HFFc6 (cell line): ENCODE results near the gene GPR26. TPM values are rescaled to one million over a fixed set of nuclear protein-coding genes. Genes with fewer than 3 reads are reported as not detected.

Experiments
- DNase-seq: peaks from one replicate; pipeline ENCODE4 v3.0.0-alpha.2; 2018
- H3K27ac Mint-ChIP-seq: 2 replicates; pipeline ENCODE4 v1.8.0; 2020; ENCODE audit warnings: mild to moderate bottlenecking, mixed read lengths
- H3K27me3 Mint-ChIP-seq: 2 replicates; pipeline ENCODE4 v1.8.0; 2021; ENCODE audit warnings: mild to moderate bottlenecking, moderate library complexity, mixed read lengths; ENCODE audit not compliant: insufficient read depth
- H3K36me3 Mint-ChIP-seq: 2 replicates; pipeline ENCODE4 v1.8.0; 2021; ENCODE audit warnings: low read depth, mixed read lengths
- H3K4me1 Mint-ChIP-seq: 2 replicates; pipeline ENCODE4 v1.8.0; 2020; ENCODE audit warnings: low read depth, mixed read lengths
- H3K4me3 Mint-ChIP-seq: 2 replicates; pipeline ENCODE4 v1.8.0; 2020; ENCODE audit warnings: mild to moderate bottlenecking, moderate library complexity, mixed read lengths
- H3K9me3 Mint-ChIP-seq: 2 replicates; pipeline ENCODE4 v1.8.0; 2020; ENCODE audit warnings: mild to moderate bottlenecking, mixed read lengths
- CTCF ChIP-seq: fragments of 200-600 bp; sonication (generic); IDR thresholded peaks from 2 replicates; pipeline ENCODE4 v1.5.0; 2021; ENCODE audit warnings: antibody characterized with exemption, mild to moderate bottlenecking
- total RNA-seq, 6 experiments: library from RNA; stranded (reverse); fragmentation: NEBNext Ultra II Directional; extraction: Animal tissue kit (Norgen Biotek cat#: 25700); gene quantifications; 2 replicates in 1 of 6; 3 replicates in 5 of 6; pipeline ENCODE4 v1.2.3, GENCODE V29; 2021

GPR26 gene
- total RNA-seq, 6 experiments from 2014 or later, result not detected

DNA sequence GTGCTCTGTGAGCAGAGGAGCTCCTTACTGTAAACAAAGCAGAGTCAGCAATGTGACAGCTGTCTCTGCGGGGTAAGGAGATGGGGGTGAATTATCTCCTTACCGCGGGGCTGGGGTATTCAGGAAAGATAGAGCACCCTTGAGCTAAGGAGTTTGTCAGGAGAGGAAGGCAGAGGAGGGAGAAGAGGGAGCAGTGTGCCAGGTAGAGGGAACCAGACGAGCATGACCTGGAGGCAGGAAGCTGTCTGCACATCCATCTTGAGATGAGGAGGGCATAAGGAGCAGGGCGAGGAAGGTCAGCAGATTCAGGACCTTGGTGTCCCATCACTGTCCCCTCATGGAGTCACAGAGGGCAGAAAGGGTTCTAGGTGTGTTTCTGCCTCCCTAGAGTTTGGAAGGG is 32.5 kb upstream of the GPR26 start:
- no peaks in the 10 kb centered on the region; the same call in none of the 2 replicates for H3K36me3 Mint-ChIP-seq
- TF ChIP-seq CTCF, result no peak
- H3K27ac Mint-ChIP-seq, result no peak overlapping the region
- H3K4me1 Mint-ChIP-seq, result peaks cover 45% of the 10 kb centered on the region; the same call in 1 of the 2 replicates
- H3K27me3 Mint-ChIP-seq, result no peaks in the 10 kb centered on the region
- DNase-seq, result no peak
- peaks cover 9% of the 10 kb centered on the region for H3K9me3 Mint-ChIP-seq
- no peak overlapping the region for H3K4me3 Mint-ChIP-seq

GRCh38 chr10:123634221-123634620 is 31.9 kb upstream of the GPR26 start:
- no peak for TF ChIP-seq CTCF
- no peak overlapping the region for H3K4me3 Mint-ChIP-seq
- H3K27ac Mint-ChIP-seq, result no peak overlapping the region

GRCh38 chr10:123635131-123635530 is 31.0 kb upstream of the GPR26 start:
- Mint-ChIP-seq H3K9me3 (no peaks in the 10 kb centered on the region; the same call in 1 of the 2 replicates), H3K36me3 (no peaks in the 10 kb centered on the region; the same call in 1 of the 2 replicates), H3K4me3 (no peak overlapping the region), H3K27me3 (no peaks in the 10 kb centered on the region), H3K27ac (no peak overlapping the region; the same call in 1 of the 2 replicates), H3K4me1 (peaks cover 53% of the 10 kb centered on the region; the same call in 1 of the 2 replicates)
- DNase-seq, result no peak
- TF ChIP-seq CTCF, result no peak

More at GRCh38 chr10:123634221-123634620, 31.9 kb upstream of the GPR26 start:
- peaks cover 3% of the 10 kb centered on the region for H3K9me3 Mint-ChIP-seq
- peaks cover 45% of the 10 kb centered on the region; the same call in 1 of the 2 replicates for H3K4me1 Mint-ChIP-seq
- no peaks in the 10 kb centered on the region; the same call in none of the 2 replicates for H3K36me3 Mint-ChIP-seq
- no peaks in the 10 kb centered on the region for H3K27me3 Mint-ChIP-seq
- no peak for DNase-seq

GRCh38 chr10:123635745-123636144 is 30.4 kb upstream of the GPR26 start:
- DNase-seq, result no peak
- Mint-ChIP-seq H3K4me1 (peaks cover 59% of the 10 kb centered on the region; the same call in 1 of the 2 replicates), H3K4me3 (no peak overlapping the region), H3K27ac (peak overlapping the region; percentile 79; the same call in 1 of the 2 replicates), H3K36me3 (no peaks in the 10 kb centered on the region; the same call in 1 of the 2 replicates), H3K9me3 (no peaks in the 10 kb centered on the region; the same call in 1 of the 2 replicates), H3K27me3 (no peaks in the 10 kb centered on the region)
- TF ChIP-seq CTCF, result no peak

GRCh38 chr10:123636598-123637325 is 29.4 kb upstream of the GPR26 start:
- no peaks in the 10 kb centered on the region; the same call in 1 of the 2 replicates for H3K9me3 Mint-ChIP-seq
- H3K27me3 Mint-ChIP-seq, result no peaks in the 10 kb centered on the region
- H3K4me1 Mint-ChIP-seq, result peaks cover 61% of the 10 kb centered on the region; the same call in 1 of the 2 replicates
- H3K36me3 Mint-ChIP-seq, result no peaks in the 10 kb centered on the region; the same call in 1 of the 2 replicates
- H3K27ac Mint-ChIP-seq, result peak overlapping the region; percentile 79; the same call in 1 of the 2 replicates
- H3K4me3 Mint-ChIP-seq, result peak overlapping the region; percentile 46; the same call in 1 of the 2 replicates
- DNase-seq, result no peak
- no peak for TF ChIP-seq CTCF
